Activated naive CD8-positive, alpha-beta T cell treated with anti-CD3 and anti-CD28 coated beads, Interleukin-2, amount 10 ng/mL, durations not matched to agents 7 days and 5 days (primary cell): ENCODE data around the gene ZNRF1. TPM values are rescaled to one million over a fixed set of nuclear protein-coding genes. Genes with fewer than 3 reads are reported as not detected.
A peak's percentile ranks its signal among the peaks of the same experiment; 100 is the strongest.
"Not testable (repeated sequence)": the region's sequence is repeated elsewhere in the genome, so short reads cannot be mapped to it uniquely, and the experiment has no call there.

ENCODE experiments used
- ATAC-seq: fragments of 150-1000 bp; cut with Tn5 transposase; one replicate; pipeline ENCODE4 v1.10.0; 2021; ENCODE audit warnings: low read depth, moderate library complexity
- POLR2A ChIA-PET: fragments of 350-600 bp; sonication (Branson Sonifier 250); formaldehyde crosslinking; loops from one replicate; lab custom pipeline; 2021; ENCODE audit warnings: antibody characterized with exemption; lab: Charles Lee
- DNase-seq: peaks from one replicate; pipeline ENCODE4 v3.0.0; 2021
- H3K27ac Mint-ChIP-seq: one replicate; pipeline ENCODE4 v1.8.0; 2022; ENCODE audit warnings: mild to moderate bottlenecking, mixed read lengths
- H3K27me3 Mint-ChIP-seq: one replicate; pipeline ENCODE4 v1.8.0; 2022; ENCODE audit warnings: mild to moderate bottlenecking, moderate library complexity, mixed read lengths
- H3K36me3 Mint-ChIP-seq: one replicate; pipeline ENCODE4 v1.8.0; 2021; ENCODE audit warnings: mild to moderate bottlenecking, mixed read lengths
- H3K4me1 Mint-ChIP-seq: one replicate; pipeline ENCODE4 v1.8.0; 2021; ENCODE audit warnings: mixed read lengths
- H3K4me3 Mint-ChIP-seq: one replicate; pipeline ENCODE4 v1.8.0; 2022; ENCODE audit warnings: mild to moderate bottlenecking, moderate library complexity, mixed read lengths
- H3K9me3 Mint-ChIP-seq: one replicate; pipeline ENCODE4 v1.8.0; 2021; ENCODE audit warnings: mixed read lengths
- total RNA-seq, 2 experiments: library from RNA; stranded (reverse); gene quantifications; one replicate each; pipeline ENCODE4 v1.2.3, GENCODE V29; 2021

Gene ZNRF1
- total RNA-seq, 2 experiments from 2014 or later, result 8.2 to 9.0 TPM

DNA sequence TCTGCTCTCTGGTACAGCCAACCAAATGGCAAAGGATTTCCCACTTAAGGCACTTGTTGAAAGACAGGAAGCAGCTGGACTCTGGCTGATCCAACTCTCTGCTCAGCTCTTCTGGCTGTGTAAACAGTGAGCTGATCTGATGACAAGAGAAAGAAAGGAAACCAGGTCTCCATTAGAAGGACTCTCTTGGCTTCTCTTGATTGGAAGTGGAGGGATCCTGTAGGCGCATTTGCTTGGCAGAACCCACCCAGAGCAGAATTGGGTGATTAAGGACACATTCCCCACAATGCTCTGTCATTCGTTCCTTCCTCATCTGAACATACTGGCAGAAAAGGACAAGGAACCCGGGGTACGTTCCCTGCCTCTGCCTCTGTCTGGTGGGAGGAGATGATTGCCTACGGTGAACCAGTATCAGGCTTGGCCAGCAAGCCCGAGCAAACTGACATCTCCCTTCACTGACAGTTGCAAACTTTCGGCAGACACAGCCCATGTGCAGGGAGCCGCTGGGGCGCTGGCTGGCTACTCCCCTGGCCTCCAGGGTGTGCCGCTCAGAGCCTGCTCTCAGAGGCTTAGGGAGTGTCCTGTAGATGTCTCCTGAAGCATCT is 88.7 kb downstream of the ZNRF1 start:
- POLR2A ChIA-PET, result no interaction called here
- H3K4me3 Mint-ChIP-seq, result no peak overlapping the region
- no peaks in the 10 kb centered on the region for H3K9me3 Mint-ChIP-seq
- peaks cover 9% of the 10 kb centered on the region for H3K4me1 Mint-ChIP-seq
- H3K27me3 Mint-ChIP-seq, result no peaks in the 10 kb centered on the region
- ATAC-seq (no peak), DNase-seq (no peak)
- peaks cover 6% of the 10 kb centered on the region for H3K36me3 Mint-ChIP-seq
- H3K27ac Mint-ChIP-seq, result no peak overlapping the region

DNA sequence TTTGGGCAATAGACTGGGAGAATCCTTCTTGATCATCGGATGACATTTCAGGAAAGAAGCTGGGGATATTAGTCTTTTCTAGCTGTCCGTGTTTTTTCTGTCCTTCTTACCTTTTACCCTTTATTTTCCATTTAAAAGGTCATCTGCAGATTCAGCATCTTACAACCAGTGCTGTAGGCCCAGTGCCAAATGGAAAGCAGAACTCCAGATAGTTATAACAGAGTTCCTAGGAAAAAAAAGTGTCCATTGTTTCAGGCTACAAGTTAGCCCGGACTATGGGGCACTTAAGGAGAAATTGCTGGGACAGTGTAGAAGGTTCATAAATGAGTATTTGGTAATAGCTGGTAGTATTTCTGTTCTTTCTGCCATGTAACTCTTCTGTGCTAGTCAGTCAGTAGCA is 89.4 kb downstream of the ZNRF1 start:
- Mint-ChIP-seq H3K27me3 (no peaks in the 10 kb centered on the region), H3K4me3 (no peak overlapping the region), H3K9me3 (no peaks in the 10 kb centered on the region), H3K4me1 (peaks cover 9% of the 10 kb centered on the region), H3K36me3 (peaks cover 4% of the 10 kb centered on the region), H3K27ac (no peak overlapping the region)
- POLR2A ChIA-PET, result interaction anchor here (1.2 kb wide), 1 partner anchor 14 kb away, joined by 3 read pairs; no protein-coding TSS in a partner anchor
- ATAC-seq, result no peak
- no peak for DNase-seq

DNA sequence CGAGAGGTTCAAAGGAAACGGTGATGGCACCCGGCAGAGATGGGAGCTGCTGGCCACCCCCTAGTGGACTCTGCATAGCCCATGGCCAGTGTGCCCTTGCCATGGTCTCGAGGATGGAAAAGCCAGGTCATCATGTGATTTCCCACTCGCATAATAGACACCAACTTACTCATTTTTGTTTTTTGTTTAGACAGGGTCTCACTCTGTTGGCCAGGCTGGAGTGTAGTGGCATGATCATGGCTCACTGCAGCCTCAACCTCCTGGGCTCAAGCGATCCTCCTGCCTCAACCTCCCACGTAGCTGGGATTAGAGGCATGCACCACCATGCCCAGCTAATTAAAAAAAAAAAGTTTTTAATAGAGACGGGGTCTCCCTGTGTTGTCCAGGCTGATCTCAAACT is 90.1 kb downstream of the ZNRF1 start:
- H3K27me3 Mint-ChIP-seq, result no peaks in the 10 kb centered on the region
- no peak overlapping the region for H3K27ac Mint-ChIP-seq
- POLR2A ChIA-PET, result interaction anchor here (1.2 kb wide), 1 partner anchor 15 kb away, joined by 3 read pairs; no protein-coding TSS in a partner anchor
- peaks cover 9% of the 10 kb centered on the region for H3K4me1 Mint-ChIP-seq
- no peaks in the 10 kb centered on the region for H3K9me3 Mint-ChIP-seq
- no peak overlapping the region for H3K4me3 Mint-ChIP-seq
- H3K36me3 Mint-ChIP-seq, result peaks cover 5% of the 10 kb centered on the region
- ATAC-seq, result no peak
- DNase-seq, result no peak

DNA sequence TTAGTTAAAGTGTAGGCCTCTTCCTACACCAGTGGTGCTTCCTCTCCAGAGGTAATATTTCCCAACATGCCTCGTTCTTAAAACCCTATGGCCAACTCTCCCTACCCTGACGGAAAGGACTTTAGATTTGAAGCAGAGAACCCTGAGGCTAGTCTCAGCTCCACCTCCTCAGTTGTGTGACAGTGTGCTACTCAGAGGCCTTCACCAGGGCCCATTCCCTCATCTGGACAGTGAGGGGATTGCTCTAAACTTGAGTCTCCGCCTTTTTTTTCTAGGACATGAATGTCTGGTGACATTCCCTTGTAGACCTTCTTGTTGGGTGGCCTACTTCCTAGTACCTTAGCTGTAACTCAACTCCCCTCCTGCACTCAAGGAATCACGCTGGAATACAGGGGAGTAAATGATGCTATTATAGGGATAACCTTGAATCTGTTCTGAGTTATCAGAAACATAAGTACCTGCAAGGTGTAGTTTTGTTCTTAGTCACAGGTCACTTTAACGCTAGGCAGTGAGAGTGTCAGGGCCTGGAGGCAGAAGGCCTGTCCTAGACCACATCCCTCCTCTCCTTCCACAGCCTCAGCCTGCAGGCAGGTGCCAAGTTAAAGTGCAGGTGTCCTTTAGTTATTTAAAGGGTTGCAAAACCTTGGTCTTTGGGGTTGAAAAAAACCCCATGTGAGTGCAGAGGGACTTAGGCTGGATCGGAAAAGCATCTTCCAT is 90.8 kb downstream of the ZNRF1 start:
- POLR2A ChIA-PET, result interaction anchor here (1.2 kb wide), 1 partner anchor 15 kb away, joined by 3 read pairs; no protein-coding TSS in a partner anchor
- H3K4me1 Mint-ChIP-seq, result peaks cover 9% of the 10 kb centered on the region
- no peaks in the 10 kb centered on the region for H3K27me3 Mint-ChIP-seq
- H3K36me3 Mint-ChIP-seq, result peaks cover 5% of the 10 kb centered on the region
- no peak overlapping the region for H3K27ac Mint-ChIP-seq
- no peak overlapping the region for H3K4me3 Mint-ChIP-seq
- no peak for DNase-seq
- ATAC-seq, result no peak
- H3K9me3 Mint-ChIP-seq, result no peaks in the 10 kb centered on the region

DNA sequence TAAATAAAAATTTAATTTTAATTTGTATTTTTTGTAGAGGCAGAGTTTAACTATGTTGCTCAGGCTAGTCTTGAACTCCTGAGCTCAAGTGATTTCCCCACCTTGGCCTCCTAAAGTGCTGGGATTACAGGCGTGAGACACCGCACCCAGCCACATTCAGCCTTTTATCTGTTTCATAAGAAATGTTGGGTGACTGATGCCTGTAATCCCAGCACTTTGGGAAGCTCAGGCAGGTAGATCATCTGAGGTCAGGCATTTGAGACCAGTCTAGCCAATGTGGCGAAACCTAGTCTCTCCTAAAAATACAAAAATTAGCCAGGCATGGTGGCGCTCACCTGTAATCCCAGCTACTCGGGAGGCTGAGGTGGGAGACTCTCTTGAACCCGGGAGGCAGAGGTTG is 92.1 kb downstream of the ZNRF1 start:
- DNase-seq, H3K4me1 Mint-ChIP-seq, H3K4me3 Mint-ChIP-seq, POLR2A ChIA-PET, H3K27me3 Mint-ChIP-seq, H3K36me3 Mint-ChIP-seq, H3K9me3 Mint-ChIP-seq, ATAC-seq, H3K27ac Mint-ChIP-seq: not testable (repeated sequence)

DNA sequence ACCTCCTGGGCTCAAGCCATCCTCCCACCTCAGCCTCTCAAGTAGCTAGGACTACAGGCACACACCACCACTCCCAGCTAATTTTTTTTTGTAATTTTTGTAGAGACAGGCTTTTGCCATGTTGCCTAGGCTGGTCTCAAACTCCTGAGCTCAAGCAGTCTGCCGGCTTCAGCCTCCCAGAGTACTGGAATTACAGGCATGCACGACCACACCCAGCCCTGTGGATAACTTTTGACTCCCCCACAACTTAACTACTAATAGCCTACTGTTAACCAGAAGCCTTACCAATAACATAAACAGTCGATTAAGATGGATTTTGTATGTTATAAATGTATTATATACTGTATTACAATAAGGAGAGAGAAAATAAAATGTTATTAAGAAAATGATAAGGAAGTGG is 92.8 kb downstream of the ZNRF1 start:
- H3K9me3 Mint-ChIP-seq, ATAC-seq, H3K36me3 Mint-ChIP-seq, H3K27me3 Mint-ChIP-seq, POLR2A ChIA-PET, H3K27ac Mint-ChIP-seq, H3K4me3 Mint-ChIP-seq, H3K4me1 Mint-ChIP-seq, DNase-seq: not testable (repeated sequence)

DNA sequence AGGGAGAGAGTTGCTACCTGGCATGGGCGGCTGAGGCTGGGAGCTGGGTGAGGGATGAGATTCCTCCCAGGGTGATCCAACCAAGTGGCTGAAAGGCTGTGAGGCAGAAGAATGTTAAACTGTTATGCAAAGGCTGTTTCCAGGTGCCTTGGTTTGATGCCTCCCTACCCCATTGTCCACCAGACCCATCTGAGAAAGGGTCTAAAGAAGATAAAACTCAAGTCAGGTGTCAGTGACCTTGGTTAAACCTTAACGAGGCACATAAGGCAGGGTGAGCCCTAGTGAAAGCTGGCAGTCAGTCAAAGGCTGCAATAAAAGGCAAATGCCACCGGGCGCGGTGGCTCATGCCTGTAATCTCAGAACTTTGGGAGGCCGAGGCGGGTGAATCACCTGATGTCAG is 94.0 kb downstream of the ZNRF1 start:
- Mint-ChIP-seq H3K9me3 (no peaks in the 10 kb centered on the region), H3K4me3 (no peak overlapping the region)
- POLR2A ChIA-PET, result no interaction called here

DNA sequence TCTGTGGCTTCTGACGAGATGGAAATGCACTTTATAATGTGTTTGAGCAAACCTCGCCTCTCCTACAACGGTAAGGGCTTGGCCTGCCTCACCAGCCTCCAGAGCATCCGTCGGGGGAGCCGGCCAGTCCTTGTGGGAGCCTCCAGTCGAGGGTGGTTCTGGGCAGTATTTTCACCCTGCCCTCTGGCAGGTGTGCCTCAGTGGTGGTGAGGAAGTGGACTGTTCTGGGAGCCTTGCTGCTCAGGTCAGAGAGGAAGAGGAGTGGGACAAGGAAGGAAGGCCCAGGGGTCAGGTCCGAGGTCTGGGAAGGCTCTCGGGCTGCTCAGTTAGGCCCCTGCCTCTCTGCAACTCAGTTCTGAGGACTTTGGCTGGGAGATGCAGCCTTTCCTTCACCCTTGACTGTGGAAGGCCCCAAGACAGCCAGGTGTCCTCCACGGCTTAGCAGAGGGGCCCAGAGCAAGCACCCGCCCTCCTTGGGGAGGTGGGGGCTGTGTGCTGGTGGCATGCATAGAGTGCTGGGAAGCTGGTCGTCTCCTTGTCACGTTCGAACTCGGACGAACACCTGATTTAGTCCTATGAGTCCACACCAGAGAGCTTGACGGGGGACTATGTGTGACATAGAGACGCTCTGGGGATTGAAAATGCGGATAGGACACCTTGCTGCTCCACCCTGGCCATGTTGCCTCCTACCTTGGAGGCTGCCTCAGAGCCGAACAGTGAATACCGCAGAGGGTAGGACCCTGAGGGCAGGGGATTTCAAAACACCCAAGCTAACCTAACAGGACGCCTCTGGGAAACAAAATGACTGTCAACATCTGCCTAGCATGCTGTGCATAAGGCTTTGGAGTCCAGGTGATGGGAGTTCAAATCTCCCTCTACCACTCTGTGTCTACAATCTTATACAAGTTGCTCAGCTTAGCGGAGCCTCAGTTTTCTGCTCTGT is 95.0 kb downstream of the ZNRF1 start:
- DNase-seq (no peak), ATAC-seq (no peak)
- Mint-ChIP-seq H3K9me3 (no peaks in the 10 kb centered on the region), H3K4me3 (no peak overlapping the region), H3K27me3 (no peaks in the 10 kb centered on the region), H3K36me3 (peaks cover 1% of the 10 kb centered on the region), H3K4me1 (peaks cover 15% of the 10 kb centered on the region), H3K27ac (no peak overlapping the region)
- POLR2A ChIA-PET, result no interaction called here

More for the DNA sequence above, 94.0 kb downstream of the ZNRF1 start:
- Mint-ChIP-seq H3K27ac (no peak overlapping the region), H3K36me3 (peaks cover 1% of the 10 kb centered on the region), H3K4me1 (peaks cover 6% of the 10 kb centered on the region), H3K27me3 (no peaks in the 10 kb centered on the region)
- no peak for ATAC-seq
- DNase-seq, result no peak

DNA sequence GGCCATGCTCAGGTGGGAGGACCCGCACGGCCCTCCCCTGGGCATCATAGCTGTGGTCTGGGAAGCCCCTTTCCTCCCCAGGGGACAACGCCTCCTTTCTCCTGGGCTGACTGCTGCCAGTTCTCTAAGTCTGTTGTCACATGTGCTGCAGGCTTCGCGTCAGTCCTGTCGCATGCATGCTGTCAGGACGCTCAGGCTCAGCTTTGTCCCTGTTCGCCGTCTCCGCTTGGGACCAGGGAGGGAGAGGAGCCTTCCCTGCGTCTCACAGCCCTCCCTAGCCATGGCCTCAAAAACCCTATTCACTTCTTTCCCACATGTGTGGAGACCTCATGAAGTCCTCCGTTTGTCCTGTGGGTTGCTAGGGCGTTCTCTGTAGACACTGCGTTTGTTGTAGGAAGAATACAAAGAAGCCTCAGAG is 96.4 kb downstream of the ZNRF1 start:
- Mint-ChIP-seq H3K4me1 (peaks cover 22% of the 10 kb centered on the region), H3K27ac (no peak overlapping the region), H3K27me3 (no peaks in the 10 kb centered on the region), H3K9me3 (no peaks in the 10 kb centered on the region), H3K36me3 (peaks cover 1% of the 10 kb centered on the region), H3K4me3 (no peak overlapping the region)
- POLR2A ChIA-PET, result no interaction called here
- no peak for ATAC-seq
- DNase-seq, result no peak

DNA sequence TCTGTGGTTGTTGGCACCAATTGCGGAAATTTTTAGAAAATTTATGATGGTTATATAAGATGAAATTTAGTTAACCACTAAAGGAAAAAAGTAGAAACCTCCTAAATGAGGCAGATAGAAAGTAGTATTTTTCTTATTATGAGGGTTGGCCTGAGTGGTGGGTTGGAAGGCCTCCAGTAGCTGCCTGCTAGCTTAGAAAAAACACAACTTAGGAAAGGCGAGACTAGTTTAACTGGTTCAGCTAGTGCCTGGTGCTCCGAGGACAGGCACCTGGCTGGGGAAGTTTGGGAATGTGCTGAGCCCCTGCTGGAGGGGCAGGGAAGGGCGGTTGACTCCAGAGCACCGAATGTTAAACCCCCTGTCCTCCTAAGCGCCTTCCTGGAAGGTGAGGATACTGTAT is 97.8 kb downstream of the ZNRF1 start:
- no peaks in the 10 kb centered on the region for H3K27me3 Mint-ChIP-seq
- H3K36me3 Mint-ChIP-seq, result peaks cover 1% of the 10 kb centered on the region
- POLR2A ChIA-PET, result no interaction called here
- no peak overlapping the region for H3K27ac Mint-ChIP-seq
- H3K4me3 Mint-ChIP-seq, result no peak overlapping the region
- no peak for DNase-seq
- no peak for ATAC-seq
- H3K4me1 Mint-ChIP-seq, result peaks cover 32% of the 10 kb centered on the region
- no peaks in the 10 kb centered on the region for H3K9me3 Mint-ChIP-seq

DNA sequence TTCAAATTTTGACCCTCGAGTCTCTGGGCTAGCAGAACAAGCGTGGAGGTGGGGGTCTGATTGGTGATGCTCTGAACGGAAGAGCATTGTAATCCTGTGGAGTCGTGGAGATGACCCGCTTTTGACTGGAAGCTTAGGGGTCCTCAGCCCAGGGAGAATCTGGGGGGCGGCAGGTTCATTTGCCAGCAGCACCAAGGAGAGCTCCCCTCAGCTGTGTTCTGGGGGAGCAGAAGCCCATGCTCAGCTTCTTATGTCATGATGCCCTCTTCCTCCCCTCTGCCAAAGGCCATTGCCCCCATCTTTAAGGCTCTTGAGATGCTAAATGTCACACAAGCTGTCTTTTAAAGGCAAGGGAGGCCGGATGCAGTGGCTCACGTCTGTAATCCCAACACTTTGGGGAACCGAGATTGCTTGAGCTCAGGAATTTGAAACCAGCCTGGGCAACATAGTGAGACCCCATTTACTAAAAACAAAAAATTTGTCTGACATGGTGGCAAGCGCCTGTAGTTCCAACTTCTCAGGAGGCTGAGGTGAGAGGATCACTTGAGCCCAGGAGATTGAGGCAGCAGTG is 98.5 kb downstream of the ZNRF1 start:
- Mint-ChIP-seq H3K4me3 (no peak overlapping the region), H3K9me3 (no peaks in the 10 kb centered on the region), H3K27ac (peak overlapping the region; percentile 38), H3K36me3 (peaks cover 1% of the 10 kb centered on the region), H3K27me3 (no peaks in the 10 kb centered on the region), H3K4me1 (peaks cover 34% of the 10 kb centered on the region)
- POLR2A ChIA-PET, result interaction anchor here (0.8 to 1.3 kb wide), 2 partner anchors 15 to 99 kb away, joined by 4 read pairs; partner anchors contain the start of gene ZNRF1
- no peak for ATAC-seq
- no peak for DNase-seq

DNA sequence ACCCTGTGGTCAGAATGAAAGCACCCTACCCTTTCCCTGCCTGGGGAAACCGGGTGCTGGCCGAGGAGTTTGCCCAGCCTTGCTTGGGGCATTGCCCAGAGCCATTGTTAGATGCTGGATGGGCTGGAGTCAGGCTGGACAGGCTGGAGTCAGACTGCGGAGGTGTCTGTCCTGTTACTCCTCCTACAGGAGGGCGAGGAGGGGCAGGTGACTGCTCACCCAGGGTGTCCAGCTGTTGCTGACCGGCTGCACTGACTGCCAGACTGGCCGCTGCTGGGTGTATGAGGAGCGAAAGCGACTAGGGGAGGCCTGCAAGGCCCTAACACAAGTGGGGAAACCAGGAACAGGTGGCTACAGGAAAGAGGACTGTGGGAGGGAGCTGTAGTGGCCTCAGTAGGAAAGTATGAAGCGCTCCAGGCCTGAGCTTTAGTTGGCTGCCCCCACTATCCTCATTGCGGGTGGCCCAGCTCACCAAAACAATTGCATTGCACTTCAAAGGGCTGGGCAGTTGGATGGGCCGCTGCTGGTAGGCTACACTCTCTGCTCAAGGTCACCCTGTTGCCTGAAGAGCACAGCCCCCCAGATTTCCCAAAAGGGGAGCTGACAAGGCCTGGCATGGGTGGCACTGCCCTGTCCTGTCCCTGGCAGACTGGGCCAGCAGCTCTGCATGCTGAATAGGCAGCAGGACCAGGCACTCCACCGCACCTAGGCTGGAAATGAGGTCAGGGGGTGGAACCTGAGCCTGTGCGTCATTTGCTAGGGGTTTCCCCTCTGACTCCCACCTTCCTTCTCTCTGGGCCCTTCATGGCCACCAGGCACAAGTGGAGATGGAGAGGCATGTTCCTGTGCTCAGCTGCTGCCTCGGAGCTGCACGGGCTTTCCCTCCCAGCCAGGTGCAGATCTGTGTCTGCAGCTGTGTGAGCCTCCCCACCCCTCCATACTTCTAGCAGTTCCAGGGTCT is 99.4 kb downstream of the ZNRF1 start:
- DNase-seq (peak; percentile 61), ATAC-seq (peak; percentile 85)
- H3K27me3 Mint-ChIP-seq, result no peaks in the 10 kb centered on the region
- POLR2A ChIA-PET, result interaction anchor here (0.6 to 1.9 kb wide), 5 partner anchors 13 to 564 kb away, joined by 4 to 8 read pairs (median 5); partner anchors contain the start of gene ZNRF1
- H3K9me3 Mint-ChIP-seq, result no peaks in the 10 kb centered on the region
- peak overlapping the region; percentile 89 for H3K27ac Mint-ChIP-seq
- H3K36me3 Mint-ChIP-seq, result peaks cover 1% of the 10 kb centered on the region
- peaks cover 34% of the 10 kb centered on the region for H3K4me1 Mint-ChIP-seq
- peak overlapping the region; percentile 61 for H3K4me3 Mint-ChIP-seq
